Hematopoietic multipotent progenitor cell treated with erythropoietin and hydrocortisone succinate and interleukin-3 and kit ligand, for 15 days (in vitro differentiated cells): ENCODE data around the gene OR13C2.
"Not testable (repeated sequence)": the region's sequence is repeated elsewhere in the genome, so short reads cannot be mapped to it uniquely, and the experiment has no call there.

ENCODE experiments used
- DNase-seq: peaks from one replicate; pipeline ENCODE4 v3.0.0-alpha.2; 2015; ENCODE audit warnings: low spot score

Gene OR13C2

GRCh38 chr9:104605527-104605926 is at the start of gene OR13C2:
Gene OR13C2, minus strand, starts transcription at chr9:104605627. Its CDS starts 0 bp downstream, at chr9:104605627.
- DNase-seq: not testable (repeated sequence)

- DNase-seq: no peak
Observed at GRCh38 chr9:104635456-104635855, 30.0 kb upstream of the OR13C2 start.

DNA sequence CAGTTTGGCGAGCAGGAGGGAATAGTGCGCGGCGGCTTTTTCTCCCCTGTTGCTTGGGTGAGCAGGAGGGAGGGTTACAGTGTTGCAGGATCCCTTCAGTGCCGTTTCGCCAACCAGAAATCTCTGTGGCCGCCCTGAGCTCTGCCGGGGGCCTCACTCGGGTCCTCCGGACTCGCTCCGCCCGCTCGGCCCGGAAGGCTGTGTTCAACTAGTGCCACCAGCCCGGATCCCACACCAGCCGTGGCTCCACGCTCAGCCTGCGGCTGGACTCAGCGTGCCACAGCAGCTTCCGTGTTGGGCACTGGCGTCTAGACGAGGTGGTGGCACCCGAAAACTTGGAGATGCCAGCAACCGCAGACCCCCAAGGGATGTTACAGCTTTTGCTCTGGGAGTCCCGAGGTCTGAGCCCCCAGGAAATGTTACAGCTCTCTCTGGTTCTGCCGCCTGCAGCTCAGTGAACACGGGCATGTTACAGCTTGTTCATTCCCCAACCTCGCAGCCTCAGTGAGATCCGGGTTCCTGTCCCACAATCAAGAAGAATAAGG is 28.6 kb upstream of the OR13C2 start:
- no peak for DNase-seq

DNA sequence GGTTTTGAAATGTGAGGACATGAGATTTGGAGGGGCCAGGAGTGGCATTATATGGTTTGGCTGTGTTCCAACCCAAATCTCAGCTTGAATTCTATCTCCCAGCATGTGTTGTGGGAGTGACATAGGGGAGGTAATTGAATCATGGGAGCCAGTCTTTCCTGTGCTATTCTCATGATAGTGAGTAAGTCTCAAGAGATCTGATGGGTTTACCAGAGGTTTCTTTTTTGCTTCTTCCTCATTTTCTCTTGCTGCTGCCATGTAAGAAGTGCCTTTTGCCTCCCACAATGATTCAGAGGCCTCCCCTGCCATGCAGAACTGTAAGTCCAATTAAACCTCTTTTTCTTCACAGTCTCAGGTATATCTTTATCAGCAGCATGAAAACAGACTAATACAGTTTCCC is 20.5 kb upstream of the OR13C2 start:
- not testable (repeated sequence) for DNase-seq

- no peak for DNase-seq
Observed at GRCh38 chr9:104618104-104618503, 12.7 kb upstream of the OR13C2 start, which contains the start of gene OR13C9. Gene OR13C9, minus strand, starts transcription at chr9:104618204. Its CDS starts 0 bp downstream, at chr9:104618204.

DNA sequence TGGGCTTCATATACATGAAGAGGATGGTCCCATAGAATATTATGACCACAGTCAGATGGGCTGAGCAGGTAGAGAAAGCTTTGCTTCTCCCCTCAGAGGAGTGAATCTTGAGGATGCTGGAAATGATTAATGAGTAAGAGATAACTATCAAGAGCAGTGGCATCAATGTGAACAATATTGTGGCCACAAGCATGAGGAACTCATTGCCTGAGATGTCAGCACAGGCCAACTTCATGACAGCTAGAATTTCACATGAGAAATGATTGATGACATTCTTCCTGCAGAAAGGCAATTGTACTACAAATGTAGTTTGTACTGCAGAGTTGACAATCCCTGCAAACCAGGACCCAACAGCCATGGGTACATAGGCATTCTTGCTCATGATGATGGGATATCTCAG is 12.0 kb upstream of the OR13C2 start:
- no peak for DNase-seq

DNA sequence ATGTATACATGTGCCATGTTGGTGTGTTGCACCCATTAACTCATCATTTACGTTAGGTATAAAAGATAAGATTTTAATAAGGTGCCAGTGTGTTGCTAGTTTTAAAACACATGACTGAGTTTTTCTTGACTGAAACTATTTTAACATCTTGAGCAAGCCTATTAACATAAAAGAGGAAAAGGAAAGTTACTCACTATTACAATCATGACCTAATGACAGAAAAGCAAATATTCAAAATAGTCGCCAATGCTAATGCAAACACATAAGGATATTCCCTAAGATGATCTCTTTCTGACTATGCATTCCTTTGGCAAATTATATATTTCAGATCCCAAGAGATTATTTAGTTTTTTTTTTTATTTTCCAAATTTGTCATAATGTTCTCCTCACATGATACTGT is 5.8 kb upstream of the OR13C2 start:
- no peak for DNase-seq

GRCh38 chr9:104608336-104608735 is 2.9 kb upstream of the OR13C2 start:
- no peak for DNase-seq

DNA sequence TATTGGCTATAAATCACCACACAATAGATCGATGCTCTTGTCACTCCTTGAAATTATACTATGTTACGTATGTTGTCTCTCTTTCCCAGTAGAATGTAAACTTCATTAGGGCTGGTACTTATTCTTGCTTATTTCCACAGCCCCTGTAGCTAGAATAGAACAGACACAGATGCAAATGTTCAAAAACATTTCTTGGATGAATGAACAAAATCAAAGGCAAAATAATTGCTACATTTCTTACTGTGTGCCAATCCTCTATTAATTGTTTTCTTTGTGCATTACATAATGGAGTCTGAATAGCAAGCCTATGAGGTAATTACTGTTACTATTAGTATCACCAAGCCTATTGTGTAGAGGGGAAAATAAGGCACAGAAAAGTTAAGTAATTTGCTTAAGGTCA is 725 bp upstream of the OR13C2 start:
- DNase-seq: no peak

GRCh38 chr9:104604801-104605200 is 626 bp downstream of the OR13C2 start:
- DNase-seq: no peak

DNA sequence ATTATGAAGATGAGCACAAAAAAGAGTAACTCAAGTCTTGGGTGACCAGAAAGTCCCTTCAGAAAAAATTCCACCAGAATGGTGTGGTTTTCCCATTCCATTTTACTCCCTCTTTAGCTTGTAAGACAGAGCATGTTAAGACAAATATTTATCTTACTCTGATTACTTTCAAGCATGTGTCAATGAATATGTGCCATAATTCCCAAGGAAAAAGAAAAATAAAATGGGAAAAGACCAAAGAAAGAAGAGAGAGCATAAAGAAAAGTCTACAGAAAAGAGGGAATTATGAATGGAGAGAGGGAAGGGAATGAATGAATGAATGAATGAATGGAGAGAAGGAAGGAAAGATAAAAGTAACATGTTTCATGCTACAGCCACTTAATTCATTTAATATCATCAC is 6.1 kb downstream of the OR13C2 start, which contains the start of gene OR13C5:
TSS of gene OR13C5 (minus strand) at position 101 of the 400 bp plus-strand sequence. CDS start at position 101, 0 bp downstream.
- not testable (repeated sequence) for DNase-seq

GRCh38 chr9:104598749-104599148 is 6.7 kb downstream of the OR13C2 start:
- DNase-seq: not testable (repeated sequence)

DNA sequence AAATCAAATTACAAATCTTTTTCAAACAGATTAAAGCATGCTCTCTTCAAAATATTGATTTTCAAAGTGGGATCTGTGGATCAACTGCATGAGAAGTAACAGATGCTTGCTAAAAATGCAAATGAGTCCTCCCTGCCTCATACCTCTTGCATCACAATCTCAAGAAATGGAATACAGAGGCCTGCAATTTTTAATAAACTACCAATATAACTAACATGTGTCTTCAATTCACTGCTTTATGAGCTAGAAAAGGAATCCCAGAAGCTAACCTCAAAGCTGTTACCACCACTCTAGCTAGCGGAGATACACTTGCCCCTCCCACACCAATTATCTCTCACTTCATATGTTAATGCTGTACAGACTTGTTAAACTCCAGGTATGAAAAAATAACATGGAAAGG is 15.8 kb downstream of the OR13C2 start:
- DNase-seq: no peak

DNA sequence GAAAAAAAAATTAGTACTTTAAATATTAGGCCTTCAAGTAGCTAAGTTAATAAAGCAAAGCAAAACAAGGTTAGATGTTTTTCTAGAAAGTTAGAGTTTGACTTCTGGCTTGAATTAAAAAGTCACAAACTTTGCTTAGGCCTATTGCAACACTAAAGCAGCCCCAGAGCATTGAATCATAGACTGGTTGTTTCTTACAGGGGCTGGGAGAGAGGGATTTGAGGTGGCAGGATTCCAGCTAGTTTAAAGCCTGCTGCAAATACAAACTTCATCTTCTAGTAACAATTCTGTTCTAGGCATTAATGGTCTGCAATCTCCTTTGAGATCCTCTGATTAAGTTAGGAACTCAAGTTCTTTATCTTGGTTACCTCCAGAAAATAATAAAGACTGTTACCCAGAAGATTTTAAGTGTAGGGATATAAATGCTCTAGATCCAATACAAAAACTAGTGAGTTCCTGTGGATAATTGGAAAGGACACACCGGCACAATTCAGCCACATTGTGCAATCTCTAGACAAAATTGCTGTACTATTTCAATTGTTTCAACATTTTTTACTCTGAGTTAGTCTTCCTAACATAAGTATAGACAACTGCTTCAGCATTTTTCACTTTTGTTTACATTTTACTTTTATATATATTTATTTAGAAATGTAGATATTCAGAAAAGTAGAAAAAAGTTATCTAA is 18.8 kb downstream of the OR13C2 start:
- DNase-seq: no peak

GRCh38 chr9:104580562-104580961 is 24.9 kb downstream of the OR13C2 start:
- DNase-seq: no peak

- DNase-seq: no peak
Observed at GRCh38 chr9:104577263-104577662, 28.2 kb downstream of the OR13C2 start.

DNA sequence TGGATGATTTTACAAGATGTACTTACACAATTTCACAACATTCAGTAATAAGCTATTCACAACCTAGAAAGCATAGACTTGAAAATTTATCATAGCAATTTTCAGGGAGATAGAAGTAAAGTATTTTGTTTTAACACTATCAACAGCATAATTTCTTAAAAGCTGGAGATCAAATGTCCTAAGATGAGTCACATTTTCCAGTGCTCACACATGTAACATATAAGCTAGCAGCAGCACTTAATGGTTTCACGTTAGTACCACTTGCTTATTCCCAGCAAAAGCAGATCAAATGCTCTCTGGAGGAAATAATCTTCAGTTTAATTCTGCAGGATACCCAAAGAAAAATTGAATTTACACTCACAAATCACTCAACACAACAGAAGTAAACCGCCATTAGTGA is 30.0 kb downstream of the OR13C2 start:
- DNase-seq: no peak

DNA sequence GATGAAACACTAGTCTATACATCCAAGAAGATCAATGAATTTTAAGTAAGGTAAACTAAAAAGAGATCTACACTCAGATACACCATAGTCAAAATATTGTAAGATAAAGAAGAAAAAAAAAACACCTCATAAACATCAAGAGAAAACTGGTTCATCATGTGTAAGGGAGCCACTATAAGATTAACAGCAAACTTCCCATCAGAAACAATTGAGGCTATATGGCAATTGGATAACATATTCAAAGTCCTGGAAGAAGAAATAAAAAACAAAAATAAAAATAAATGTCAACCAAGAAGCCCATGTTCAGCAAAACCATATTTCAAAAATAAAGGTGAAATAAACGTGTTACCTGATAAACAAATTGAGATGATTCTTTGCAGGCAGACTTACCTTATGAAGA is 32.8 kb downstream of the OR13C2 start:
- no peak for DNase-seq

DNA sequence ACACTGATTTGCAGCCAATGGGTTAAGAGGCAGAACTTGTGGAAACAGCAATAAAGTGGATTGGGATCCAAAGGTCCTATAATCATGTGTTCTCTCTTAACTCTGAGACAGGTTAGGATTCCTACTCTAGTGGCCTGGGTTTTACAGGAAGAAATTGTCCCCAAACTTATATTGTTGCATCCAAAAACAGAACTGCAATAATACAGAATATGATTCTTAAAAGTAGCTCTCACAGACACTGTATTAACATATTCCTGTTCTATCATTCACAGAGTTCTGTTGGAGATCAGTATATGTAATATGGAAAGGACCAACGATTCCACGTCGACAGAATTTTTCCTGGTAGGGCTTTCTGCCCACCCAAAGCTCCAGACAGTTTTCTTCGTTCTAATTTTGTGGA is 36.6 kb downstream of the OR13C2 start, which contains the start of gene OR13C8:
TSS of gene OR13C8 (plus strand) at position 301 of the 400 bp plus-strand sequence. CDS start at position 301, 0 bp downstream.
- DNase-seq: no peak

GRCh38 chr9:104564358-104564757 is 41.1 kb downstream of the OR13C2 start:
- no peak for DNase-seq

DNA sequence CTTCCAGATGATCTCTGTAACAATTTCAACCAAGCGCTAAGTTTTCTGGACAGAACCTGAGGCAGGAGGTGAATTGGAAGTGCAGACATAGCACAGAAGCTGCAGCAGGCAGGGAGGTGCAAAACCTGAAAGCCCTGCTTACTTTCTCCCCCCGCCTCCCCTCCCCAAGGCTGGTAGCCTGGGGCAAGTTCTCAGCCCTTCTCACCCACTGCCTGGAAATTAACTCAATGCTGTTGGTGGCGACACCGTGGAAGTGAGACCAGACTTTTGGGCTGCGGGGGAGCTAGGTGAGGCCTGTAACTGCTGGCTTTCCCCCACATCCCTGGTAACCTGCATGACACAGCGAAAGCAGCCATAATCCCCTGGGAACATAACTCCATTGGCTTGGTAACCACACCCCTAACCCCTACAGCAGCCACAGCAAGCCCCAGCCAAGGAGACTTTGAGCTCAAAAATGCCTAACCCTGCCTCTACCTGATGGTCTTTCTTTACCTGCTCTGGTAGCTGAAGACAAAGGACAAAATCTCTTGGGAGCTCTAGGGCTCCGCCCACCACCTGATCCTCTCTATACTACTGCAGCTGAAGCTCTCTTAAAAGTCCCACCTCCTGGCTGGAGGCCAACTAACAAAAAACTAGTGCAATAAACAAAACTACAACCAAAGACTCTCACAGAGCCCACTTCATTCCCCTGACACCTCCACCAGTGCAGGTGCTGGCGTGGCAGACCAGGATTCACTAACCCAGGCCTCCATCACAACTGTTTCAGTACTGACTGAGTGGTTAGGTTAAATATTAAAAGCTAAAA is 48.4 kb downstream of the OR13C2 start:
- no peak for DNase-seq

GRCh38 chr9:104555521-104555920 is 49.9 kb downstream of the OR13C2 start:
- DNase-seq: no peak
